ENCODE results near the gene HAT1.

Gene HAT1

DNA sequence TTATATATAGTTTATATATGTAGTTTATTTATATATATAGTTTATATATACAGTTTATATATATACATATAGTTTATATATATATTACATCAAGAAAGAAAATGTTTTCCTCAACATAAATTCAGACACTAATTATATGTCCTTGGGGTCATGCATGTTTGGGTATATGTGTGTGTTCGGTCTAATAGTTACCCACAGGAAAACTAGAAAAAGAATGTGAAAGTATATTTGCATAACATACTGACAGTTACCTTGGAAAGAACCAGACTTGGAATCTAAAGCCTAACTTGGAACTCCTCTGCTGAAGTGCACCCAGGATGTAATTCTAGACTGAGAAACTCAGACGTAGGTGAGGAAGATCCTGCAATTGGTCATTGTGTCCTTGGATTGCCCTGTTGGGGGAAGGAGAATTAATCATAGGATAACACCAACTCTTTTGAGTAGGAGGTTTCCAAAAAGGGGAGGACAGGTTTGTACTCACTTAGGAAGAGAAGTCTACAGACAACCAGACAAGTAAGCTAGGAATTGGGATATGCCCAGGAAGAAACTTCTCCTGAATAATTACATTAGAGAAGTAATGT, 19.3 kb upstream of the HAT1 start:
- H3K4me1 ChIP-seq: peaks cover 0 to 5% (median 2%) of the 10 kb centered on the region in 4 donors
- no peak for DNase-seq
- H3K36me3 ChIP-seq: no peaks in the 10 kb centered on the region
- intact Hi-C loops (cut with DNase I; ENCODE audit: low total_unique reads): no loop called here
- no peak overlapping the region for H3K4me3 ChIP-seq
- H3K27me3 ChIP-seq: no peaks in the 10 kb centered on the region
- H3K27ac ChIP-seq: no peak overlapping the region
- TF ChIP-seq, protein P1, sequence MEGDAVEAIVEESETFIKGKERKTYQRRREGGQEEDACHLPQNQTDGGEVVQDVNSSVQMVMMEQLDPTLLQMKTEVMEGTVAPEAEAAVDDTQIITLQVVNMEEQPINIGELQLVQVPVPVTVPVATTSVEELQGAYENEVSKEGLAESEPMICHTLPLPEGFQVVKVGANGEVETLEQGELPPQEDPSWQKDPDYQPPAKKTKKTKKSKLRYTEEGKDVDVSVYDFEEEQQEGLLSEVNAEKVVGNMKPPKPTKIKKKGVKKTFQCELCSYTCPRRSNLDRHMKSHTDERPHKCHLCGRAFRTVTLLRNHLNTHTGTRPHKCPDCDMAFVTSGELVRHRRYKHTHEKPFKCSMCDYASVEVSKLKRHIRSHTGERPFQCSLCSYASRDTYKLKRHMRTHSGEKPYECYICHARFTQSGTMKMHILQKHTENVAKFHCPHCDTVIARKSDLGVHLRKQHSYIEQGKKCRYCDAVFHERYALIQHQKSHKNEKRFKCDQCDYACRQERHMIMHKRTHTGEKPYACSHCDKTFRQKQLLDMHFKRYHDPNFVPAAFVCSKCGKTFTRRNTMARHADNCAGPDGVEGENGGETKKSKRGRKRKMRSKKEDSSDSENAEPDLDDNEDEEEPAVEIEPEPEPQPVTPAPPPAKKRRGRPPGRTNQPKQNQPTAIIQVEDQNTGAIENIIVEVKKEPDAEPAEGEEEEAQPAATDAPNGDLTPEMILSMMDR (IDR thresholded peaks at IDR 0.05): no peak
- no peaks in the 10 kb centered on the region for H3K9me3 ChIP-seq

DNA sequence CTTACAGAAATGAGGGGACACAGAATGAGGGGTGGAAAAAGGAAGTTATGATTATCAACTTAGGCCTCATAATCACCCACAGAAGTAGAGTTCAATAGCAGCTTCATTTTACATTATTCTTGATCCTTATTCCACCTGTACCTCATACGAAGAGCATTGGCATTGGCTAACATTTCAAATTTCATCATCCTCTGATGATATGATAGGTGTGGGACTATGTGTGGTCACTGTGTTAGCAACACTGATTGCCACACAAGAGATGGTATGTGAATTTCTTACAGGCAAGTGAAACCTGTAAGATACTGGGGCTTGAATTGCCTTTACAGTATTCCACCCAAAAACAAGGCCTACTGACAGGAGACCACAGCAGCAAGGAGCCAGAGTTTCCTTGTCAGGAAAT, 14.0 kb upstream of the HAT1 start:
- Histone ChIP-seq H3K27me3 (no peaks in the 10 kb centered on the region), H3K27ac (no peak overlapping the region), H3K36me3 (no peaks in the 10 kb centered on the region), H3K9me3 (no peaks in the 10 kb centered on the region), H3K4me1 (no peaks in the 10 kb centered on the region), H3K4me3 (no peak overlapping the region)
- intact Hi-C loops (cut with DNase I; ENCODE audit: low total_unique reads): no loop called here
- TF ChIP-seq, protein P1 (IDR thresholded peaks at IDR 0.05): no peak
- DNase-seq: no peak

DNA sequence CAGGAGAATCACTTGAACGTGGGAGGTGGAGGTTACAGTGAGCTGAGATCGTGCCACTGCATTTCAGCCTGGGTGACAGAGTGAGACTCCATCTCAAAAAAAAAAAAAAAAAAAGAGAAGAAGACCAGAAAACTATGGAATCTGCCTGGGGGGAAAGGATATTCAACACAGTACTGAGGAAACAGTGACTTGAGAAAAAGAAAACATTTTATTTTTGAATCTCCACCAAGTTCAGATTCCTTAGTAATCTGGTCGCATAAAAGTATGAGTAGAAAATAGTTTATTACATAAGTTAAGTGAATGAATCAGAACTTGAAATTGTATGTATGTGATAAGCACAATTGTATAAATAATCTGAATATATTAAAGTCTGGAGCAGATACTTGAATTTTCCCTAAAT, 13.0 kb upstream of the HAT1 start:
- TF ChIP-seq, protein P1 (IDR thresholded peaks at IDR 0.05): no peak
- intact Hi-C loops (cut with DNase I; ENCODE audit: low total_unique reads): no loop called here
- H3K27me3 ChIP-seq: no peaks in the 10 kb centered on the region

DNA sequence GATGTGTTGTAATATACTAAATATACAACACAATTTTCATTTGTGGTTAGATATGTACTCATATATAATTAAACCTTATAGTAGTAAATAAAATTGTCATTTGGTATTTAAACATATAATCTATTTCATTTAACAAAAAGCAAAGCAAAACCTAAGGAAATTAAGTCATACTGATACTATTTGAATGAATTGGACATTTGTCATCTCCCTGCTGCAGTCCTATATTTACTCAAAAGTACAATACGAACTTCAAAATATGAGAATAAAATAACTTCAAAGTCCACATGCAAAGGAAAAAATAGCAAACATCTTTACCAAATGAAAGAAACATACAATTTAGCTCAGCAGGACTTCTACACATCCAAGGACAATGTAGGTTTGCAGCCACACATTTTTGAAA, 11.8 kb upstream of the HAT1 start:
- intact Hi-C loops (cut with DNase I; ENCODE audit: low total_unique reads): no loop called here
- TF ChIP-seq, protein P1 (IDR thresholded peaks at IDR 0.05): no peak
- no peak overlapping the region for H3K27ac ChIP-seq

More for the DNA sequence above, 13.0 kb upstream of the HAT1 start:
- Histone ChIP-seq H3K4me3 (no peak overlapping the region), H3K9me3 (no peaks in the 10 kb centered on the region), H3K4me1 (no peaks in the 10 kb centered on the region), H3K27ac (no peak overlapping the region), H3K36me3 (no peaks in the 10 kb centered on the region)
- DNase-seq: no peak

DNA sequence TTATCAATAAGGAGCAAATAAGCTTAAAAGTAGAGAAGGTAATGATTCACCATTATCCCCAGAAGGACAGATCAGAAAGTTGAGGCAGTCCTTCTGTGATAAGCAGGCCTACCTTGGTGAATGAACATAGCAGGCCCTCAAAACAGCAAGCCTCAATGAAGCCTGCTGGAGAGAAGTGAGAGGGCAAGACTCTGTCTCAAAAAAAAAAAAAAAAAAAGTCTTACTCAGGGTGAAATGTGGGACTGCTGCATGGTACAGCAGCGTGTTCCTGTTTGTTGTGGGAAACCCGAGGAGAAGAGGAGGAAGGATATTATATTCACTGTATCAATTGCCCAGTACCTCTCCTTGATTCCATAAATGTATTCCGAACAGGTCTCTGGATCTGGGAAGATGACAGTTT, 8.7 kb upstream of the HAT1 start:
- H3K36me3 ChIP-seq: no peaks in the 10 kb centered on the region
- no peaks in the 10 kb centered on the region for H3K9me3 ChIP-seq
- H3K27ac ChIP-seq: no peak overlapping the region
- intact Hi-C loops (cut with DNase I; ENCODE audit: low total_unique reads): no loop called here
- H3K27me3 ChIP-seq: no peaks in the 10 kb centered on the region
- H3K4me1 ChIP-seq: no peaks in the 10 kb centered on the region
- H3K4me3 ChIP-seq: no peak overlapping the region
- DNase-seq: no peak
- TF ChIP-seq, protein P1 (IDR thresholded peaks at IDR 0.05): no peak

More for the DNA sequence above, 11.8 kb upstream of the HAT1 start:
- H3K4me1 ChIP-seq: no peaks in the 10 kb centered on the region
- H3K27me3 ChIP-seq: no peaks in the 10 kb centered on the region
- H3K9me3 ChIP-seq: no peaks in the 10 kb centered on the region
- DNase-seq: no peak
- no peaks in the 10 kb centered on the region for H3K36me3 ChIP-seq
- H3K4me3 ChIP-seq: no peak overlapping the region

DNA sequence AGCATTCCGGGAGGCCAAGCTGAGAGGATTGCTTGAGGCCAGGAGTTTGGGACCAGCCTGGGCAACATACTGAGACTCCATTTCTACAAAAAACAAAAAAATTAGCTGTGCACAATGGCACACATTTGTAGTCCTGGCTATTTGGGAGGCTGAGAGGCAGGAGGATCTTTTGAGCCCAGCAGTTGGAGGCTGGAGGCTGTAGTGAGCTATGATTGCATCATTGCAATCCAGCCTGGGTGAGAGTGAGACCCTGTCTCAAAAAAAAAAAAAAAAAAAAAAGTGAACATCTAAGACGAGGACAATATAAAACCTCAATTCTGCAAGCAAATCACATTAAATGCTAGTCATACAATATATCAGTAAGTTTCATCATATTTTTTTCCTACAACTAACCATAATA, 2.8 kb upstream of the HAT1 start:
- DNase-seq: no peak
- Histone ChIP-seq H3K9me3 (no peaks in the 10 kb centered on the region), H3K4me1 (peaks cover 5 to 18% (median 14%) of the 10 kb centered on the region in 4 donors), H3K27ac (no peak overlapping the region), H3K4me3 (no peak overlapping the region), H3K36me3 (no peaks in the 10 kb centered on the region), H3K27me3 (no peaks in the 10 kb centered on the region)
- intact Hi-C loops (cut with DNase I; ENCODE audit: low total_unique reads): no loop called here
- TF ChIP-seq, protein P1 (IDR thresholded peaks at IDR 0.05): no peak

All from tibial artery (tissue), 4 donors.